Activated CD4-positive, alpha-beta T cell treated with anti-CD3 and anti-CD28 coated beads for 48 hours (primary cell): ENCODE results near the gene MYO7A.

ENCODE experiments used
- DNase-seq: peaks from one replicate; pipeline ENCODE4 v3.0.0-alpha.2; 2020

Gene MYO7A

DNA sequence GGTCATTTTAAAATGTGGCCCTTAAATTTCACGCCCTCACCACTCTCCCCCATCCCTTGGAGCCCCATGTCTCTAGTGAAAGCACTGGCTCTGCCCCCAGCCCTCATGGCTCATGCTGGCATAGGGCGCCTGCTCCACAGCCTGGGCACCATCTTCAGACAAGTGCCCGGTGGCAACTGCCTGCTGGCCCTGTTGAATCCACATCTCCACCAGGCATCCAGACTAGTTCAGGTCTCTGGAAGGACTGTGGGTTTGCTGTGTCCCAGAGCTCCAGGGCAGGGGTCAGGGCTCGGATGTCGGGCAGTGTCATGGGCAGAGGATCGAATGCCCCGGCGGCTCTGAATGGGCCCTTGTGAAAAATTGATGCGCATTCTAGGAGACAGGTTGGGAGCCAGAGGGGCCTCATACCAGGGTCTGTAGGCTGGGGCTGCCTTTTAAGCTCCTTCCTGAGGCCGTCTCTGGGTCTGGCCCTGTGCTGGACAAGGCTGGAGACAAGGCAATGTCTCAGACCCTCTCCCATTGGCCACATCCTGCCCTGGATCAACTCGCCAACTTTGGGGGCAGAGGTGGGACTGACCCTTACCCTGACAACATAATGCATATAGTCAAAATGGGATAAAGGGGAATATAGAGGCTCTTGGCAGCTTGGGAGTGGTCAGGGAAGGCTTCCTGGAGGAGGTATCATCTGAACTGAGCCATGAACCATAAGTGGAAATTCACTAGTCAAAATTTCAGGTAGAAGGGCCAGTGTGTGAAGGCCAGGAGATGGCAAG, 1.2 kb downstream of the MYO7A start:
- no peak for DNase-seq

DNA sequence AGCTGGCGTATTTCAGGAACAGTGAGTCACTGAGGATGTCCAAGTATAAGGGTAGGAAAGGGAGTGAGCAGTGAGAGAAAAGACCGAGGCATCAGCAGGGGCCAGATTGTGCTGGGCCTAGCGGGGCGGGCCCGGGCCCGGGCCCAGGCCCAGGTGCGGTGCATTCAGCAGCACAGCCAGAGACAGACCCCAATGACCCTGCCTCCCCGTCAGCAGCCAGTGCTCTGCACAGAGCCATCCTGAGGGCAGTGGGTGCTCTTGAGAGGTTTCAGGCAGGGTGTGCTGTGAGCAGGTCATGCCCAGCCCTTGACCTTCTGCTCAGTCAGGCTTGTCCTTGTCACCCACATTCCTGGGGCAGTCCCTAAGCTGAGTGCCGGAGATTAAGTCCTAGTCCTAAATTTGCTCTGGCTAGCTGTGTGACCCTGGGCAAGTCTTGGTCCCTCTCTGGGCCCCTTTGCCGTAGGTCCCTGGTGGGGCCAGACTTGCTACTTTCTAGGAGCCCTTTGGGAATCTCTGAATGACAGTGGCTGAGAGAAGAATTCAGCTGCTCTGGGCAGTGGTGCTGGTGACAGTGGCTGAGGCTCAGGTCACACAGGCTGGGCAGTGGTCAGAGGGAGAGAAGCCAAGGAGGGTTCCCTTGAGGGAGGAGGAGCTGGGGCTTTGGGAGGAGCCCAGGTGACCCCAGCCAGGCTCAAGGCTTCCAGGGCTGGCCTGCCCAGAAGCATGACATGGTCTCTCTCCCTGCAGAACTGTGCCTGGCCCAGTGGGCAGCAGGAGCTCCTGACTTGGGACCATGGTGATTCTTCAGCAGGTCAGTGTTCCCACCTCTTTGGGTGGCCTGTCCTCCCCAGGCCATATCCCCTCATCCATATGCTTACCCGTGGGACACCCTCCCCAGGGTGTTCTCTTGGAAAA, 2.1 kb downstream of the MYO7A start:
- DNase-seq, result no peak

DNA sequence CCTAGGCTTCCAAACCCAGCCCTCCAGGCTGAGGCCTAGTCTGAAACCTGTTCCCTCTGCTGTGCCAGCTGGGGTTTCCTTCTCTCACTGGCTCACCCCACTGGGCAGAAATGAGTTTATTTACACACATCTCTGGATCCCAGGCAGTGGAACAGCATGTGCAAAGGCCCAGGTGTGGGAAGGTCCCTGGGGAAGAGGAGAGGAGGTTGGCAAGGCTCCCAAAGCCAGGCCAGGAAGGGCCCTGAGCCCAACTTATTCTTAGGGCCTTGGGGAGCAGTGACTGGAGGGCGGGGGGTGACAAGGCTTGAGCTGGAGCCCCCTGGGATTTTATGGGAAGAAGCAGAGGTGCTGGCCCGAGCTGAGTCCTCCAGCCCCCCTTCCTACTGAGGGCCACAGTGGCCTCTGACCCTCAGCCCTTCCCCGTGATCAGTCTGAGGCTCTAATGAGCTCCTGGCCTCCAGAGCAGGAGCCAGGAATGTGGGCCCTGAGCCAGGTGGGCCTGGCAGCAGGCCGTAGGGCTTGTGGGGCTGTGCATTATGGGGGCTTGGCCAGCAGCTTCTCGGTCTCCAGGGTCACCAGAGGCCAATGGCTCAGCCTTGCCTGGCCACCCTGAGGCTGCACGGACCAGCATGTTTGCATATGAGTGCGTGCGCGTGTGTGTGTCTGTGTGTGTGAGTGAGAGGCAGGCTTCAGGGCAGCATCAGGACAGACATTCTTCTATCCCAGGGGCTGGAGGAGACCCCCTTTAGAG, 2.9 kb downstream of the MYO7A start:
- DNase-seq, result no peak

DNA sequence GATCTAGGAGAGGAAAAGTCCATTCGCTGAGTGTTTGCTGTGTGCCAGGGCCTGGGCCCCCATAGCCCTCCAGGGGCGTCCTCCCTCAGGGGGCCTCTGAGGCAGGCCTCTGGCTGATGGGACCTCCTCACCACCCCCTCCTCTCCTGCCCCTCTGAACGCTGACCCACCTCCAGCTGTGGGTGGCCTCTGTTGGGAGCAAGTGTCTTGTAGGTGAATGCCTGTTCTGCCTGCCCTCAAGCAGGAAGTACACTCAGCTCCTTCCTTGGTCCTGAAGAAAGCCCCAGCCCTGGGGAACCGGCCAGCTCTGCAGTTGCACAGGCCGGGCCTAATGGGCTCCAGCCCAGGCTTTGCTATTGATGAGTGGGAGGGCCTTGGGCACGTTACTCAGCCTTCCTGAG, 3.5 kb downstream of the MYO7A start:
- DNase-seq, result no peak

DNA sequence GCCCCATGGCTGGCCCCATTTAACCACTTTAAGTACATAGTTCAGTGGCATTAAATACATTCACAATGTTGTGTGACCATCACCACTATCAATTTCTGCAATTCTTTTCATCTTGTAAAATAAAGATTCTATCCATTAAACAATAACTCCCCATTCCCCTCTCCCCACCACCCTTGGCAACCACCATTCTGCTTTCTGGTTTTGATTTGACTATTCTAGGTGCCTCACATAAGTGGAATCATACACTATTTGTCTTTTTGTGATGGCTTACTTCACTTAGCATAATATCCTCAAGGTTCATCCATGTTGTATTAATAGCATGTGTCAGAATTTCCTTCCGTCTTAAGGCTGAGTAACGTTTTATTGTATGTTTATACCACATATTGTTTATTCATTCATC, 7.0 kb downstream of the MYO7A start:
- DNase-seq, result no peak

DNA sequence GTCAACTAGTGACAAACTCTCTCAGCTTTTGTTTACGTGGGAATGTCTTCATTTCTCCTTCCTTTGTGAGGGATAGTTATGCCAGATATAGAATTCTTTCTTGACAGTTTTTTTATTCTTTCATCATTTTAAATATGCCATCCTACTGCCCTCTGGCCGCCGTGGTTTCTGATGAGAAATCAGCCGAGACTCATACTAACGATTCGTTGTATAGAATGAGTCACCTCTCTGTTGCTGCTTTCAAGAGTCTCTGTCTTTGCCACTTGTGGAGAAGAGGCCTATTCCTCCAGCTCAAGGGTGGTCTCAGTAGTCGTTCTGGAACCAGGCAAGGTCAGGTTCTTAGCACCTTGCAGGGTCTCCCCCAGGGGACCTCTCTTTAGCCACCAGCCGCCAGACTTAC, 8.0 kb downstream of the MYO7A start:
- peak; percentile 34 for DNase-seq

DNA sequence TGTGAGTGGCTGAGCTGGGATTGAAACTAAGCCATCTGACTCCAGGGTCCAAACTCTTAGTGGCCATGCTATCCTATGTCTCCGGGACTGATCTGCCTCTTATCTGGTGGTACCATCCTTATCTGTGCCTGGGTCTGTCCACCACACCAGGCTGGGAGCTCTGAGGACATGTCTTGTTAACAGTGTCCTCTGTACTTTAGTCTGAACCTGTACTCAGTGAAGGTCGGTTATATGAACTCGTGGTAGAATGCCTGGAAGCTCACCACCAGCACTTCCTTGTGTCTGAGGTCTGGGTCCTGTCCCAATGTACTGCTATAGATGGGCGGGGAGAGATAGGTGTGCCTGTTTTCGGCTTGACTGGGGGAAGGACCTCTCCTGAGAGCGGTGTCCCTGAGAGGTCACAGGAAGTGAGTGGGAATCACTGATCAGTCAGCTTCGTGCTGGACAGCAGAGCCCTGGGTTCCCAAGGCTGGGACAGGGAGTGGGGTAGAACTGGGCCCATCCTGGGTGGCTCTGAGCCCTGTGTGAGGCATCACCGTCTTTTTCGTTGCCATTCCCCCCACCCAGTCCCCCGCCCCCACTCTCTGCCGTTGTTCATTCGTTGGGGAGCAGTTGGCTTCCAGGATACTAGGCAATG, 8.9 kb downstream of the MYO7A start:
- DNase-seq, result no peak

DNA sequence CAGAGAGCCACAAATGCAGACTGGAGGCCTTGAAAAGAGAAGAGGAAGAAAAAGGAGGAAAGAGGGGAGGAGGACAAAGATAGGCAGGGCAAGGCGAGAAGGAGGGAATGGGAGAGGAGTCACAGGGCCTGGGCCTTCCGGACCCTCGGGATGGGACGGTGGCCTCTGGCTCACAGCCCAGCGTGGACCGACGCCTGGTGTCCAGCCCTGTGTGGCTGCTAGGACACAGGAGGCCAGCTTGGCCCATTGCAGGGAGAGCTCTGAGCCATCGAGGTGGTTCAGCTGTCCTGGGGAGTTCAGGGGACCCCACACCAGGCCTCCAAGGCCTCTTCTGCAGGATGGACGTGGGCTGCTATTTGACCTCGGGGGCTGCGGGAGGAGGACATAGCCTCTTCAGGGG, 9.4 kb downstream of the MYO7A start:
- DNase-seq, result no peak

DNA sequence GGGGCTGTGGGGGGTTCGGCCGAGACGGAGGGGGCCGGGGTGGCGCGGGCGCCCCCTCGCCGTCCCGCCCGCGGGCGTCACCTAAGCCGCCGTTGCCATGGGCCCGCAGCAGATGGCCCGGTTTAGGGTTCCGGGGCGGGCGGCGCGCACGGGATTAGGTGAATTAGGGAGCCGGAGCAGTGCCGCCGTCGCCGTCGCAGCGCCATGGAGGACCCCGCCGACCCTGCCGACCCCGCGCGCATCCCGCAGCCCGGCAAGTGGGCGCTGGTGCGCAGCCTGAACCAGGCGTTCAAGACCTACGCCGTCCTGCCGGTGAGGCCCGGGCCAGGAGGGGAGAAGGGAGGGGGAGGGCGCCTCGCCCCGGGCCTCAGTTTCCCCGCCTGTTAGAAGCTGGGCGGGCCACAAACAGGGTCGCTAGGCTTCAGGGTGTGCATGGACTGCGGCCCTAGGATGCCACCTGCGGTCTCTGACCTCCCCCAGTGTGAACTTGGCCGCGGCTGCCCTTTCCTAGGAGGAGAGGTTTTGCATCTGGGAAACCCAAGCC, 10.1 kb downstream of the MYO7A start:
- no peak for DNase-seq

DNA sequence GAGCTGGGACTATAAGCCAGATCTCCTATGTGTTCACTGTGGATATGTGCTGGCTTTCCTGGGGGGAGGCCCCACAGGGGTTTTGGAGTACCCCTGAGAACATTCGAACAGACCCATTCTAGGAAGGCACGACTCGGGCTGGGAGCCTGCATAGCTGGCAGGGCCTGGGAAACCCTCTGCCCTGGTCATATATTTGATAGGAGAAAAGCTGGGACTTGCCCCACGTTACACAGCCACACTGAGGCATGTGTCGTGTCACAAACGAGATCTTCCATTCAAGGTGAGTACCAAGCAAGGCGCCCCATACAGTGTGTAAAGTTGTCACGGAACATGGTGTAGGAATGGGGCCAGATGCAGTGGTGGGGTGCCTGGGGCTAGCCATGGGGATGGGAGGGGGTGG, 11.2 kb downstream of the MYO7A start:
- no peak for DNase-seq

DNA sequence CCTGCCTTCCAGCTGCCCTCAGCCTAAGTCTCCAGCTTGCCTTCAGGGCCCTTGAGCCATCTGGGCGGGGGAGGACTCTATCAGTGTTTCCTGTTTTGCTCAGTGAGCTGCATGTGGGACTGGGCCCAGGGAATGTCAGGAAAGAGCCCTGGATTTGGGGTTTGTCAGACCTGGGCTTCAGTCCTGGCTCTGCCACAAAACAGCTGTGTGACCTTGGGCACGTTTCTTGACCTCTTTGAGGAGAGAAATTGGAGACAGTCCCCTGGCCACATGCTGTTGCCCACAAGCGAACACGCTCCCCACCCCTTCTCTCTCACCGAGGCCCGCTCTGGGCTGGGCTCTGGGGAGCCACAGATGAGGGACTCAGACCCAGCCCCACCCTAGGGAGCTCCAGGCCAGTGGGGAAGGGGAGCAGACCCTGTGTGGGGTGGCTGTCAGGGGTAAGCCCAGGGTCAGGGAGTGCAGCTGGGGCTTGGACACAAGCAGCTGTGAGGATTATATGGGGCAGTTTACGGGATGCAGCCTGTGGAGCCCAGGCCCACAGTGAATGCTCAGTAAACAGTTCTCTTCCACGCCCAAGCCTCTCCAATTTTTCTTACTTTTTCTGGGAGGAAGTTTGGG, 12.3 kb downstream of the MYO7A start:
- DNase-seq, result no peak

DNA sequence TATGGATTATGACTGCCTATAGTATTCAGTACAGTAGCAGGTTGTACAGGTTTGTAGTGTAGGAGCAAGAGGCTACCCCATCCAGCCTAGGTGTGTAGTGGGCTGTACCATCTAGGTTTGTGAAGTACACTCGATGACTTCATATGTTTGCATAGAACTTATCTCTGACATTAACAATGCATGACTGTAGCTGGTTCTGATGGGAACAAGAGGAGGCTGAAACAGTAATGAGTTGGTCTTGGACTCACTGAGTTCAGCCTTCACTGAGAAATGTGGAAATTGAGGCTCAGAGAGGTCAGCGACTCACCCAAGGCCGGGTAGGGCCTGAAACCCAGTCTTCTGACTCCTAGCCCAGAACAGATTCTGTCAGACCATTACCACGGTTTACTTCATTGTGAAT, 13.0 kb downstream of the MYO7A start:
- peak; percentile 15 for DNase-seq

DNA sequence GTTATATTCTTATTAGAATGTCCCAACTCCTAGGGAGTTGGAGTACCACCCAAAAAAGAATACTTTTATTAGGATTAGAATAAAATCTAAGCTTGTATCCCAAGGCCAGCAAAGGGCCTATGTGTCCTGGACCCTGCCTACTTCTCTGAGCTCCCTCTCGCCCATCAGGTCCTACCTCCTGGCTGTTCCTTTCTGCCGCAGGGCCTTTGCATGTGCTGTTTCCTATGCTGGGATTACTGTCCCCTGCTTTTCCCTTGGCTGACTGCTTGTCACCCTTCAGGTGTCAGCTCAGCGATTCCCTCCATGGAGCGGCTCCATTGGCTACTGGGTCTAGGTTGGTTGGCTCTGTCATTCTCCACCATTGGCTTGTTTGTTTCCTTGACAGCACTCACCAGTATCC, 13.4 kb downstream of the MYO7A start:
- no peak for DNase-seq

DNA sequence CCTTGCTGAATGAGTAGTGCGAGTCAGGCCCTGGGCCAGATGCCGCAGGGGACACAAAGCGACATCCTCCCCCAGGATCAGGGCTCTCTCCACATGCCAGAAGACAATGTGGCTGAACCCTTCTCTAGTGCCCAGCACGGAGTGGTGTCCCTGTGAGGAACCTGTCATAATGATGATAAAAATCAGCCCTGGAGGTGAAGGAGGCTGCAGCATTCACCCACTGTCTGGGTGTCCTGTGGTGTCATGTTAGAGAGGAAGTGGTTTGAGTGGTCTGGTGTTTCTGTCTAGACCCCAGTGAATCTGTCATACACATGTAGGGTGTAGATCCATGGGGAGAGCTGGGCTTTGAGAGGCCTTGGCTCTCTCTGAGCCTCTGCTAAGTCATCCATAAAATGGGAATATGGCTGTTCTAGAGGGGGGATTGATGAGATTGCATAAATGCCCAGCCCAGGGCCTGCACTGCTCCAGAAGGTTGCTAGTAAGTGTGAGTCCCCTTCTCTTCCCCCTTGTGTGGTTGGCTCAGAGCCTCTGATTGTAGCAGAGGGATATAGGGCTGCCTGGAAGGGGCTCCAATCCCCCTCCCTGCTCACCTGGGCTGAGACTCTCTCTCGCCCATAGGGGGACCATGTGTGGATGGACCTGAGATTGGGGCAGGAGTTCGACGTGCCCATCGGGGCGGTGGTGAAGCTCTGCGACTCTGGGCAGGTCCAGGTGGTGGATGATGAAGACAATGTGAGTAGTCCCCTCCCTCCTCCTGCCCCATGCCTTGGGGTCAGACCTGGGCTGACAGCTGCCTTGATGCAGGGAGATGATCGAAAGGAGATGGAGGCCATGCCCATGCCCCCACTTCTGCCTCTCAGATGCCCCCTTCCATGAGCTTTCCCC, 14.3 kb downstream of the MYO7A start:
- DNase-seq, result no peak

DNA sequence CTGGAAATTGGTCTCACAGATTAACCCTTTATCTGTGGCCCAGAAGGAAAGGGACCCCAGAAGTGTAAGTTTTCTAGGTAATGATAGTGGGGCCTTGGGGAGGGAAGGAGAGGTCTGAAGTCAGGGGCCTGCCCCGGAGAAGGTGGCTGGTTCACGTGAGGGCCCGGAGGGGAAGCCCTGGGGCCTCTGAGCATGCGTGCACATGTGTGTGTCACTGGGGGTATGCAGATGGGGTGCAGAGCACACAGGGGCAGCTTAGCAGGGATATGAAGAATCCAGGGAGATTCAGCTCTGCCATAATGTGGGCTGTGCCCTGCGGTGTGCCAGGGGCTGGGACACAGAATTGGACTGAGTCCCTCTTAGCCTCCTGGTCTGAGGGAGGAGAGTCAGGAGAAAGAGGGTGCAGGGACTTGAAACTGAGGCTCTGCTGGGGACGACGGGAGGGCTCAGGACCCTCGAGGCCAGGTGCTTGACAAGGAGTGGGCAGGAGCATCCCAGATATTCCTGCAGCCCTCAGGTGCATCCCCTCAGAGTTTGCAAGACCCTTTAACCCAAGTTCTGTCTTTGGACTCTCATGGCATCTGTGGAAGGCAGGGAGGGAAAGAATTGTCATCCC, 15.5 kb downstream of the MYO7A start:
- DNase-seq, result no peak

DNA sequence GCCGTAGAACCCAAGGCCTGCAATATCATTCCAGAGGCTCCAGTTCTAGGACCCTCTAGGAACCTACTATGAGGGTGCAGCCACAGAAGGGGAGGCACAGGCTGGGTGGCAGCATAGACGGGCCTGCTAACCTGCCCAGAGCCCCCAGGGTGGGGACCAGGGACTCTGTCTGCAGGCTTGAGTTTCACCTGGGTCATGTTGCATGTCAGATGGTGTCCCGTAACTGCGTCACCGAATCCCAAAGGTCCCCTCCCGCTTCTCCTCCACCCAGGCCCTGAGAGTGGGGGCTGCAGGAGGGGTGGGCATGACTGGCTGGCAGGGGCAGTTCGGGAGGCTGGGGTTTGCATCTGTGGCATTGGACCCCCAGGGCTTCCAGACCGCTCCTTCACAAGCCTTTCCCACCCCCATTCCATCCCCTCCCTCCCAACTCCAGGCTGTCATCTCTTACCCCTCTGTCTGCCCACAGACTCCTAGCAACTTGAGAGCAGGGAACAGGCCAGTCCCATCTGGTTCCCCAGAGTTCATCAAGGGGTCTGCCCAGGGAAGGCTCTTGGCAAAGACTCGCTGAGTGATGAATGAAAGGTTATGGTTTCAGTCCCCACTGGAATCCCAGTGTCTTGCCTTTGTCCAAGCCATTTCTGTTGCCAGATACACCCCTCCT, 16.3 kb downstream of the MYO7A start:
- DNase-seq, result no peak

DNA sequence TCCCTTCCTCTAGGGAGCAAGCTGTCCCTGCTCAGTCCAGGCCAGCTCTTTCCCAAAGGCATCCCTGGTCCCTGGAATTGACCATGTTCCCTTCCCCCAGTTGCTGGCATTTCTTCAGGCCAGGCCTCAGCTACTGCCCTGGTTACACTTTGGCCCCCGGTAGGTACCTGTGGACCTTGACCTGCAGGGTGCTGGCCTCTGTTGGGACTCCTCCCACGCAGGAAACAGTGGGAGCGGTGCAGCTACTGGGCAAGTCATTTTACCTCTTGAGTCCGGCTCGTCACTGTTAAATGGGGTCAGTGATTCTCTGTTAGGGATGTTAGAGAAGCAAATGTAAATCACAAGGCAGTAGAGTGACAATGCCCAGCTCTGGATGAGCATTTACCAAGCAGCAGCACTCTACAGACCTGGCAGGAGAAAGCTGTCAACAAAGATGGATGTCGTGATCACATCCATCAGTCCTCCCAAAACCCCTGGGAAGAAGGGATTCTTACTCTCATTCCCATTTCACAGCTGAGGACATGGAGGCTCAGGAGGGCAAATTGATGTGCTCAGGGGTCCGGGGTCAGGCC, 16.9 kb downstream of the MYO7A start:
- DNase-seq, result no peak

DNA sequence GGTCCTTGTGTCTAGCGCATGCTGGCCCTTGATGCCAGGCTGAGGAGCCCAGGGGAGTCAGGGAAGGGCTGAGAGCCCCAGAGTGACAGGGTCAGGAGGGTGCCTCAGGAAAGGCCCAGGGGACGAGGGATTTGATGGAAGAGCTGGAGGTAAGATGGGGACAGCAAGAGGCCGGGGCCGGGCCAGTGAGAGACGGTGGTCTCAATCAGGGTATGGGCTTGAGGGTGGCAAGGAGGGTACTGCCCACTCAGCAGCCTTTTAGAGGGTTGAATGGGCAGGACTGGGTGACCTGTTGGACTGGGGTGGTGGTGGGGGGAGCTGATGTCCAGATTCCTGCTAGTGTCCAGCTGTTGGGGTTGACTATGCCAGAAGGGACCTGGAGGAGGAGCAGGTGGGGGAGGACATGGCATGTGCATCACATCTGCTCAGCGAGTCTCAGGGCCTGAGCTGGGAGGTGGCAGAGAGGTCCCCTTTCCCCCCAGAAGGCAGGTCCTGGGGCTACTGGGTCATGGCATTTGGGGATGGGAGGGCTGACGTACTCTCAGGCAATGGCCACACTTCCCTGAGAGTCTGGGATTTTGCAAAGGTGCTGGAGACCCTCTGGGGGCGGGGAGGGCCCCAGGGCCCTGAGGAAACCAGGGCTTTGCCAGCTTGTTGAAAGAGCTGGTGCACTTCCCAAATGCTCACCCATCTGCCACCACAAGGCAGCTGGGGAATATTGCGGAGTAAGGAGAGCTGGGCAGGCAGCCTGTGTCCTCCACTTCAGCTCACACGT, 18.4 kb downstream of the MYO7A start:
- DNase-seq, result no peak

DNA sequence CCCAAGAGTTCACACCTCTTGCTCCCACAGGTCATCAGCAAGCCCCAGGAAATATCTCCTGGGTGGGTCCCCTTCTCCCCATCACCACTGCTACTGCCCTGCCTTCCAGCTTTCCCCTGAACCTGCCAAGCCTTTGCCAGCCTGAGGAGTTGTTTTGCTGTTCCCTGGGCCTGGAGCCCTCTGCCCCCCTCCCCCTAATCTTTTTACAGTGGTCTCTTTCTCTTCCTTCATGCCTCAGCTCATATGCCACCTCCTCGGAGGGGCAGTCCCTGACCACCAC, 18.9 kb downstream of the MYO7A start:
- no peak for DNase-seq
